Uterus (tissue), 2 donors: Measurements from ENCODE around the gene BNC2.

ENCODE experiments used
- CTCF ChIP-seq, 4 experiments: fragments of 200-600 bp in 2 of 4; fragments of 450-650 bp in 2 of 4; sonication (generic) in 2 of 4; IDR thresholded peaks; one replicate each; pipeline ENCODE4 v1.5.1; 2016 to 2019; ENCODE audit warnings: antibody characterized with exemption in 4 of 4, mild to moderate bottlenecking in 2 of 4, moderate library complexity in 1 of 4
- POLR2A ChIP-seq, 2 donors: fragments of 450-650 bp; IDR thresholded peaks; one replicate each; pipeline ENCODE4 v1.6.1; 2016; ENCODE audit warnings: antibody characterized with exemption in 2 of 2, mild to moderate bottlenecking in 1 of 2, moderate library complexity in 1 of 2

- TF ChIP-seq CTCF (IDR thresholded peaks at IDR 0.05) (no peak), POLR2A (IDR thresholded peaks at IDR 0.05) (no peak)
These were observed 216.7 kb downstream of the BNC2 start for GRCh38 chr9:16653491-16654399.
